Astrocyte of the hippocampus (primary cell): ENCODE data around the gene SUSD4.

ENCODE experiments used
- DNase-seq: peaks from one replicate; pipeline ENCODE4 v3.0.0; 2011; ENCODE audit warnings: low read depth, low spot score

Gene SUSD4

GRCh38 chr1:223330466-223330865 lies 33.5 kb downstream of the SUSD4 start:
- DNase-seq: no peak

- DNase-seq: peak; percentile 30
Observed at GRCh38 chr1:223329664-223330415, 34.1 kb downstream of the SUSD4 start.

- no peak for DNase-seq
Observed at GRCh38 chr1:223329252-223329651, 34.7 kb downstream of the SUSD4 start.

GRCh38 chr1:223328566-223328965 lies 35.4 kb downstream of the SUSD4 start:
- DNase-seq: no peak

- DNase-seq: no peak
Observed at GRCh38 chr1:223326776-223327175, 37.2 kb downstream of the SUSD4 start.

GRCh38 chr1:223323491-223324484 lies 40.2 kb downstream of the SUSD4 start:
- no peak for DNase-seq

- no peak for DNase-seq
Observed at GRCh38 chr1:223322868-223323267, 41.1 kb downstream of the SUSD4 start.

- no peak for DNase-seq
Observed at GRCh38 chr1:223320959-223321358, 43.0 kb downstream of the SUSD4 start.

GRCh38 chr1:223319905-223320580 lies 43.9 kb downstream of the SUSD4 start:
- DNase-seq: no peak

- DNase-seq: no peak
Observed at GRCh38 chr1:223319398-223319797, 44.6 kb downstream of the SUSD4 start.

- no peak for DNase-seq
Observed at GRCh38 chr1:223316082-223316481, 47.9 kb downstream of the SUSD4 start.

- no peak for DNase-seq
Observed at GRCh38 chr1:223315665-223316064, 48.3 kb downstream of the SUSD4 start.

- DNase-seq: no peak
Observed at GRCh38 chr1:223313415-223313754, 50.6 kb downstream of the SUSD4 start.

GRCh38 chr1:223312705-223313414 lies 51.1 kb downstream of the SUSD4 start:
- DNase-seq: no peak

GRCh38 chr1:223312273-223312672 lies 51.7 kb downstream of the SUSD4 start:
- DNase-seq: no peak

- DNase-seq: no peak
Observed at GRCh38 chr1:223311826-223312225, 52.1 kb downstream of the SUSD4 start.

GRCh38 chr1:223308136-223308535 lies 55.8 kb downstream of the SUSD4 start:
- no peak for DNase-seq

- no peak for DNase-seq
Observed at GRCh38 chr1:223307544-223307943, 56.4 kb downstream of the SUSD4 start.

GRCh38 chr1:223304931-223305330 lies 59.0 kb downstream of the SUSD4 start:
- DNase-seq: no peak

- DNase-seq: no peak
Observed at GRCh38 chr1:223301371-223301770, 62.6 kb downstream of the SUSD4 start.

GRCh38 chr1:223299553-223299952 lies 64.4 kb downstream of the SUSD4 start:
- no peak for DNase-seq

- DNase-seq: peak; percentile 32
Observed at GRCh38 chr1:223298701-223299100, 65.3 kb downstream of the SUSD4 start.
